DND-41 (cell line): ENCODE measurements around the gene ANAPC13.

Experiments used
- CTCF ChIP-seq: IDR thresholded peaks from 2 replicates; pipeline ENCODE4 v1.5.1; 2012; ENCODE audit warnings: borderline replicate concordance, low read length, moderate library complexity, mild to moderate bottlenecking; ENCODE audit not compliant: poor library complexity, severe bottlenecking; ENCODE audit errors: extremely low read depth
- EZH2 ChIP-seq: IDR thresholded peaks from 3 replicates; pipeline ENCODE4 v1.6.1; 2012; ENCODE audit warnings: borderline replicate concordance, low read depth, mild to moderate bottlenecking, moderate library complexity, low read length, inconsistent platforms; ENCODE audit not compliant: severe bottlenecking

DNA sequence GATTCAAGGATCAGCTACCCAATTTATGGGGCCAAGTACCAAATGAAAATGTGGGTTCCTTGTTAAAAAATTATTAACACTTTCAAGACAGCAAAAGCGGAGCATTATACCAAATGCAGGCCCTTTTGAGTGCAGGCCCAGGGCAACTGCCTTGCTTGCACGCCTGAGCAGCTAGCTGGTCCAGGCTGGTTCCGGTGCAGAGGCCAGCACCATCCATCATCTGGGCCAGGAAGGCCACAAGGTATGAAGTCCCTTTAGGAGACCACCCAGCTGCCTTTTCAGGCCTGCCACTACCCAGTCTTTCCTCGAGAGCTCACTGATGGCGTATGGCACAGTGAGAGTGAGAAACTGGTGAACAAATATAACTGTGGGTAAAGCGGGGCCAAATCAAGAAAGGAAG, 13.0 kb downstream of the ANAPC13 start:
- no peak for TF ChIP-seq CTCF
- no peak for TF ChIP-seq EZH2
